Omental fat pad (tissue), 4 donors: ENCODE measurements around the gene ZG16B. TPM values are rescaled to one million over a fixed set of nuclear protein-coding genes. Genes with fewer than 3 reads are reported as not detected.

ENCODE experiments used
- ATAC-seq: fragments of 150-250 bp; one replicate; pipeline ENCODE4 v1.9.1; 2016; ENCODE audit warnings: mild to moderate bottlenecking, moderate library complexity; ENCODE audit not compliant: low FRiP score
- DNase-seq: peaks from one replicate; pipeline ENCODE4 v3.0.0-alpha.2; 2019; ENCODE audit warnings: low spot score
- total RNA-seq, 4 donors: library from RNA; depleted of rRNA; stranded (reverse); fragments of >200 nt; gene quantifications; one replicate each; pipeline ENCODE4 v1.1.0, GENCODE V29; 2016
- TF ChIP-seq, protein P1 (sequence below), 3 donors: fragments of 450-650 bp; IDR thresholded peaks; one replicate each; pipeline ENCODE4 v1.5.1; 2016 to 2017; ENCODE audit warnings: antibody characterized with exemption in 3 of 3, mild to moderate bottlenecking in 3 of 3, moderate library complexity in 2 of 3

ZG16B gene
- total RNA-seq, 4 donors from 2014 or later = 1.0 TPM; not detected in 3

DNA sequence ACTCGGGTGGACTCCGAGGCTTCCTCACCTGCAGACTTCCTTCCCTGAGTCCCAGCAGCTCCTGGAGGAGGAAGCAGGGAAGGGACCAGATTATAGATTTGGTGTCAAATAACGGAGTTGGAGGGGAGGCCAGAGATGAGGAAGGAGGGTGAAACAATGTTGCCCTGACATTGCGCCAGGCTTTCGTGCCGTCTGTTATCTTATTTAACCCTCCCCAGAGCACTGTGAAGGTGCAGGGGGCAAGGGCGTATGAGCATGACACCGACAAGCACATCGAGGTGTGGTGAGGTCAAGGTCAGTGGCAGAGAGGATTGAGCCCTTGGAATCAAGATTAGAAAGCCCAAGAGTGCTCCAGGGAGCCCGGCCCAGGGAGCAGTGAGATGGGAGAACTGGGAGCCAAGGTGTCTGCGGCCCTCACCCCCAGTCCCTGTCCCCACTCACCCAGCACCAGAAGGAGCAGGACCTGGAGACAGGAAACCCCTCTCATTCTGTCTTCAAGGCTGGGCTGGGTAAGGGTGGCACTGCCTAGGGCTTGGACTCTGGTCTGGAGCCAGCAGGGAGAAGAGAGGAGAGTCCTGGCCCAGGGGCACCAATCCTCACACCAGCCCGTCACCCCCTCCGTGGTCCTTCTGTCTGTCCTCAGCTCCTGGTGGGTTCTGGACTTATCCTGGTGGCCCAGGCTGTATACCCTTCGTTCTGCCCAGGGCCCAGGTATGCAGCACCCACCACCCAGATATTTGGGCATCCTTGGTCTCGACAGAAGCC, 43.9 kb upstream of the ZG16B start:
- DNase-seq = peak; percentile 17
- no peak for ATAC-seq
- TF ChIP-seq, protein P1, sequence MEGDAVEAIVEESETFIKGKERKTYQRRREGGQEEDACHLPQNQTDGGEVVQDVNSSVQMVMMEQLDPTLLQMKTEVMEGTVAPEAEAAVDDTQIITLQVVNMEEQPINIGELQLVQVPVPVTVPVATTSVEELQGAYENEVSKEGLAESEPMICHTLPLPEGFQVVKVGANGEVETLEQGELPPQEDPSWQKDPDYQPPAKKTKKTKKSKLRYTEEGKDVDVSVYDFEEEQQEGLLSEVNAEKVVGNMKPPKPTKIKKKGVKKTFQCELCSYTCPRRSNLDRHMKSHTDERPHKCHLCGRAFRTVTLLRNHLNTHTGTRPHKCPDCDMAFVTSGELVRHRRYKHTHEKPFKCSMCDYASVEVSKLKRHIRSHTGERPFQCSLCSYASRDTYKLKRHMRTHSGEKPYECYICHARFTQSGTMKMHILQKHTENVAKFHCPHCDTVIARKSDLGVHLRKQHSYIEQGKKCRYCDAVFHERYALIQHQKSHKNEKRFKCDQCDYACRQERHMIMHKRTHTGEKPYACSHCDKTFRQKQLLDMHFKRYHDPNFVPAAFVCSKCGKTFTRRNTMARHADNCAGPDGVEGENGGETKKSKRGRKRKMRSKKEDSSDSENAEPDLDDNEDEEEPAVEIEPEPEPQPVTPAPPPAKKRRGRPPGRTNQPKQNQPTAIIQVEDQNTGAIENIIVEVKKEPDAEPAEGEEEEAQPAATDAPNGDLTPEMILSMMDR (IDR thresholded peaks at IDR 0.05) = no peak

DNA sequence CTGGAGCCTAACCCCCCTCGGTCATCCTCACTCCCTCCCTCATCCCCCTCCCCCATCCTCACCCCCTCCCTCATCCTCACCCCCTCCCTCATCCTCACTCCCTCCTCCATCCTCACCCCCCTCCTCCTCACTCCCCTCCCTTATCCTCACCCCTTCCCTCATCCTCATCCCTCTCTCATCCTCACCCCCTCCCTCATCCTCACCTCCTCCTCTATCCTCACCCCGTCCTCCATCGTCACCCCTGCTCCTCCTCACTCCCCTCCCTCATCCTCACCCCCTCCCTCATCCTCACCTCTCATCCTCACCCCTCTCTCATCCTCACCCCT, 43.3 kb upstream of the ZG16B start:
- ATAC-seq (no peak), DNase-seq (peak; percentile 7)

GRCh38 chr16:2787406-2787805, 42.7 kb upstream of the ZG16B start, which contains the start of gene PRSS33:
Gene PRSS33, minus strand, starts transcription at chr16:2787560. Its CDS starts 1,013 bp downstream, at chr16:2786547.
- ATAC-seq (no peak), DNase-seq (peak; percentile 20)
- TF ChIP-seq, protein P1 (IDR thresholded peaks at IDR 0.05) = no peak

More for the DNA sequence above, 43.3 kb upstream of the ZG16B start:
- TF ChIP-seq, protein P1 (IDR thresholded peaks at IDR 0.05) = no peak

DNA sequence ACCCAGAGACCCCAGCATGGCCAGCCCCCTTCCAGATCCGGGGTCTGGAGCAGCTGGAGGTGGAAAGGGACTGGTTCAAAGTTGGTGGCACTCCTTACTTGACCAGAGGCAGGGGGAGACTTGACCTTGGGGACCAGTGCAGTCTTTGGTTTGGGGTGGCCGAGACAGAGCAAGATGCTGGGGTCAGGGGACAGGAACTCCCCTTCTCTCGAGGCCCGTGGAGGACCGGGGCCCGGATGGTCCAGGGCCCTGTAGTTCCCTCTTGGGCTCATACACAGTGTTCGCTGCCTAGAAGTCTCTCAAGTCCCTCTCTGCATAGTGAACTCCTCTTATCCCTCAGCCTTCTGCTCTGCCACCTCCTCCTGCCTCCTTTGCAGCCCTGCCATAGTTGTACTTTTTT, 42.1 kb upstream of the ZG16B start:
- no peak for DNase-seq
- TF ChIP-seq, protein P1 (IDR thresholded peaks at IDR 0.05) = no peak
- ATAC-seq = no peak

GRCh38 chr16:2790631-2791030, 39.5 kb upstream of the ZG16B start:
- DNase-seq (no peak), ATAC-seq (no peak)
- TF ChIP-seq, protein P1 (IDR thresholded peaks at IDR 0.05) = no peak

- TF ChIP-seq, protein P1 (IDR thresholded peaks at IDR 0.05) = no peak
- no peak for DNase-seq
- ATAC-seq = no peak
Observed at GRCh38 chr16:2791174-2791573, 38.9 kb upstream of the ZG16B start.

- ATAC-seq (no peak), DNase-seq (no peak)
- TF ChIP-seq, protein P1 (IDR thresholded peaks at IDR 0.05) = no peak
Observed at GRCh38 chr16:2792940-2793339, 37.2 kb upstream of the ZG16B start.
